ENCODE measurements around the gene IGSF3. TPM values are rescaled to one million over a fixed set of nuclear protein-coding genes. Genes with fewer than 3 reads are reported as not detected.
"Not testable (repeated sequence)": the region's sequence is repeated elsewhere in the genome, so short reads cannot be mapped to it uniquely, and the experiment has no call there.

IGSF3 gene
- total RNA-seq, 2 donors from 2014 or later, result 14.9 to 17.6 TPM

GRCh38 chr1:116595065-116595840, 72.3 kb downstream of the IGSF3 start:
- TF ChIP-seq CTCF (IDR thresholded peaks at IDR 0.05), result peak; percentile 19 to 42
- H3K36me3 ChIP-seq; H3K27me3 ChIP-seq; H3K4me1 ChIP-seq; H3K4me3 ChIP-seq; DNase-seq (ENCODE audit: low spot score); H3K9me3 ChIP-seq; H3K27ac ChIP-seq: not testable (repeated sequence)

GRCh38 chr1:116593977-116594376, 73.6 kb downstream of the IGSF3 start:
- H3K4me3 ChIP-seq; DNase-seq (ENCODE audit: low spot score): not testable (repeated sequence)
- peak overlapping the region; percentile 60 to 74 for H3K27ac ChIP-seq

GRCh38 chr1:116593401-116593800, 74.1 kb downstream of the IGSF3 start:
- not testable (repeated sequence) for H3K27me3 ChIP-seq; H3K36me3 ChIP-seq; DNase-seq (ENCODE audit: low spot score); H3K4me1 ChIP-seq; H3K9me3 ChIP-seq; H3K4me3 ChIP-seq
- H3K27ac ChIP-seq, result peak overlapping the region; percentile 60 to 74

More at GRCh38 chr1:116593977-116594376, 73.6 kb downstream of the IGSF3 start:
- H3K27me3 ChIP-seq, H3K36me3 ChIP-seq, H3K9me3 ChIP-seq, H3K4me1 ChIP-seq: not testable (repeated sequence)

GRCh38 chr1:116591951-116592605, 75.5 kb downstream of the IGSF3 start:
- not testable (repeated sequence) for H3K4me1 ChIP-seq; H3K27me3 ChIP-seq; H3K36me3 ChIP-seq; H3K9me3 ChIP-seq; DNase-seq (ENCODE audit: low spot score); H3K4me3 ChIP-seq
- H3K27ac ChIP-seq, result peak overlapping the region in 1 of 2 donors; percentile 16

- DNase-seq (ENCODE audit: low spot score); H3K4me3 ChIP-seq; H3K27ac ChIP-seq; H3K4me1 ChIP-seq; H3K27me3 ChIP-seq; H3K36me3 ChIP-seq; H3K9me3 ChIP-seq: not testable (repeated sequence)
Measured at GRCh38 chr1:116591006-116591950, 76.3 kb downstream of the IGSF3 start.

- not testable (repeated sequence) for H3K9me3 ChIP-seq; DNase-seq (ENCODE audit: low spot score); H3K27ac ChIP-seq; H3K36me3 ChIP-seq; H3K4me3 ChIP-seq; H3K4me1 ChIP-seq; H3K27me3 ChIP-seq
Measured at GRCh38 chr1:116590359-116591005, 77.1 kb downstream of the IGSF3 start.

GRCh38 chr1:116589101-116589735, 78.3 kb downstream of the IGSF3 start:
- H3K36me3 ChIP-seq; DNase-seq (ENCODE audit: low spot score); H3K27me3 ChIP-seq; H3K27ac ChIP-seq; H3K4me1 ChIP-seq; H3K4me3 ChIP-seq; H3K9me3 ChIP-seq: not testable (repeated sequence)

- Histone ChIP-seq H3K9me3 (no peaks in the 10 kb centered on the region), H3K4me1 (no peaks in the 10 kb centered on the region), H3K4me3 (no peak overlapping the region), H3K27ac (no peak overlapping the region), H3K36me3 (no peaks in the 10 kb centered on the region), H3K27me3 (no peaks in the 10 kb centered on the region)
- no peak for DNase-seq (ENCODE audit: low spot score)
- no peak for TF ChIP-seq CTCF (IDR thresholded peaks at IDR 0.05)
Measured at GRCh38 chr1:116587501-116588227, 79.9 kb downstream of the IGSF3 start.

All from right atrium auricular region (tissue), 2 donors.